ENCODE results near the gene FMN2. TPM values are rescaled to one million over a fixed set of nuclear protein-coding genes. Genes with fewer than 3 reads are reported as not detected.

The FMN2 gene
- total RNA-seq, 1 donor from 2014 or later, result not detected

- no peak for DNase-seq
- Histone ChIP-seq H3K27me3 (ENCODE audit: low read depth) (no peaks in the 10 kb centered on the region), H3K9me3 (replicated peaks) (peaks cover 10% of the 10 kb centered on the region), H3K36me3 (no peaks in the 10 kb centered on the region), H3K4me1 (no peaks in the 10 kb centered on the region), H3K4me3 (no peak overlapping the region), H3K27ac (replicated peaks) (no peak overlapping the region)
- intact Hi-C loops (cut with micrococcal nuclease), result no loop called here
- TF ChIP-seq CTCF (IDR thresholded peaks at IDR 0.05; ENCODE audit: borderline replicate concordance), result no peak
Observed at GRCh38 chr1:240278082-240278481, 186.4 kb downstream of the FMN2 start.

- Histone ChIP-seq H3K4me1 (no peaks in the 10 kb centered on the region), H3K27me3 (ENCODE audit: low read depth) (no peaks in the 10 kb centered on the region), H3K4me3 (no peak overlapping the region), H3K27ac (replicated peaks) (no peak overlapping the region), H3K36me3 (no peaks in the 10 kb centered on the region), H3K9me3 (replicated peaks) (peaks cover 11% of the 10 kb centered on the region)
- no peak for DNase-seq
- intact Hi-C loops (cut with micrococcal nuclease), result no loop called here
- no peak for TF ChIP-seq CTCF (IDR thresholded peaks at IDR 0.05; ENCODE audit: borderline replicate concordance)
Observed at GRCh38 chr1:240280560-240281322, 189.1 kb downstream of the FMN2 start.

- Histone ChIP-seq H3K27me3 (ENCODE audit: low read depth) (no peaks in the 10 kb centered on the region), H3K9me3 (replicated peaks) (peaks cover 6% of the 10 kb centered on the region), H3K4me3 (no peak overlapping the region), H3K27ac (replicated peaks) (no peak overlapping the region), H3K36me3 (no peaks in the 10 kb centered on the region), H3K4me1 (no peaks in the 10 kb centered on the region)
- no peak for TF ChIP-seq CTCF (IDR thresholded peaks at IDR 0.05; ENCODE audit: borderline replicate concordance)
- intact Hi-C loops (cut with micrococcal nuclease), result no loop called here
- DNase-seq, result no peak
Observed at GRCh38 chr1:240282061-240282830, 190.6 kb downstream of the FMN2 start.

- TF ChIP-seq CTCF (IDR thresholded peaks at IDR 0.05; ENCODE audit: borderline replicate concordance), result no peak
- no peak overlapping the region for H3K27ac ChIP-seq (replicated peaks)
- DNase-seq, result no peak
- peaks cover 6% of the 10 kb centered on the region for H3K9me3 ChIP-seq (replicated peaks)
- H3K4me1 ChIP-seq, result no peaks in the 10 kb centered on the region
- no peaks in the 10 kb centered on the region for H3K27me3 ChIP-seq (ENCODE audit: low read depth)
- no peaks in the 10 kb centered on the region for H3K36me3 ChIP-seq
- H3K4me3 ChIP-seq, result no peak overlapping the region
- intact Hi-C loops (cut with micrococcal nuclease), result no loop called here
Observed at GRCh38 chr1:240284656-240285414, 193.2 kb downstream of the FMN2 start.

GRCh38 chr1:240285540-240285939, 193.9 kb downstream of the FMN2 start:
- no peaks in the 10 kb centered on the region for H3K27me3 ChIP-seq (ENCODE audit: low read depth)
- H3K4me3 ChIP-seq, result no peak overlapping the region
- no peaks in the 10 kb centered on the region for H3K36me3 ChIP-seq
- no peaks in the 10 kb centered on the region for H3K4me1 ChIP-seq
- no peak for DNase-seq
- H3K9me3 ChIP-seq (replicated peaks), result peaks cover 6% of the 10 kb centered on the region
- no peak overlapping the region for H3K27ac ChIP-seq (replicated peaks)
- TF ChIP-seq CTCF (IDR thresholded peaks at IDR 0.05; ENCODE audit: borderline replicate concordance), result no peak
- intact Hi-C loops (cut with micrococcal nuclease), result no loop called here
